Hepatocyte (in vitro differentiated cells): ENCODE data around the gene KCNJ16. TPM values are rescaled to one million over a fixed set of nuclear protein-coding genes. Genes with fewer than 3 reads are reported as not detected.

Experiments
- DNase-seq: peaks from one replicate; pipeline ENCODE4 v3.0.0-alpha.2; 2016; ENCODE audit warnings: low spot score
- H2AFZ ChIP-seq: fragments of 200-600 bp; sonication (generic); 2 replicates; pipeline ENCODE4 v1.6.0; 2016; ENCODE audit warnings: antibody characterized with exemption, mild to moderate bottlenecking
- H3K27ac ChIP-seq: fragments of 200-600 bp; sonication (generic); 2 replicates; pipeline ENCODE4 v1.5.1; 2016; ENCODE audit warnings: mild to moderate bottlenecking
- H3K27me3 ChIP-seq: fragments of 200-600 bp; sonication (generic); 2 replicates; pipeline ENCODE4 v1.6.1; 2016
- H3K36me3 ChIP-seq: fragments of 200-600 bp; sonication (generic); replicated peaks from 2 replicates; pipeline ENCODE4 v1.5.1; 2016; ENCODE audit warnings: low read depth; ENCODE audit not compliant: insufficient read depth
- H3K4me1 ChIP-seq: fragments of 200-600 bp; sonication (generic); 2 replicates; pipeline ENCODE4 v1.5.1; 2016; ENCODE audit warnings: mild to moderate bottlenecking, moderate library complexity; ENCODE audit not compliant: insufficient read depth
- H3K4me2 ChIP-seq: fragments of 200-600 bp; sonication (generic); 2 replicates; pipeline ENCODE4 v1.6.0; 2016
- H3K4me3 ChIP-seq: fragments of 200-600 bp; sonication (generic); 2 replicates; pipeline ENCODE4 v1.5.1; 2016; ENCODE audit warnings: mild to moderate bottlenecking
- H3K79me2 ChIP-seq: fragments of 200-600 bp; sonication (generic); 2 replicates; pipeline ENCODE4 v1.6.0; 2017; ENCODE audit warnings: mild to moderate bottlenecking
- H3K9me2 ChIP-seq: fragments of 200-600 bp; sonication (generic); replicated peaks from 2 replicates; pipeline ENCODE4 v1.6.0; 2017; ENCODE audit warnings: mild to moderate bottlenecking; ENCODE audit not compliant: insufficient read depth
- H3K9me3 ChIP-seq: fragments of 200-600 bp; sonication (generic); 2 replicates; pipeline ENCODE4 v1.5.1; 2016; ENCODE audit warnings: low read depth, mild to moderate bottlenecking
- H4K20me1 ChIP-seq: fragments of 200-600 bp; sonication (generic); 2 replicates; pipeline ENCODE4 v1.6.0; 2016; ENCODE audit warnings: mild to moderate bottlenecking; ENCODE audit not compliant: insufficient read depth, poor library complexity, severe bottlenecking
- CTCF ChIP-seq: fragments of 200-600 bp; sonication (generic); IDR thresholded peaks from 2 replicates; pipeline ENCODE4 v1.5.1; 2016; ENCODE audit warnings: antibody characterized with exemption, mild to moderate bottlenecking; ENCODE audit not compliant: poor library complexity
- EZH2 ChIP-seq: fragments of 200-600 bp; sonication (generic); IDR thresholded peaks from 2 replicates; pipeline ENCODE4 v1.6.1; 2016; ENCODE audit warnings: antibody characterized with exemption, mild to moderate bottlenecking, borderline replicate concordance
- EZH2phosphoT487 ChIP-seq: fragments of 200-600 bp; sonication (generic); IDR thresholded peaks from one replicate; pipeline ENCODE4 v1.6.1; 2018; ENCODE audit warnings: antibody characterized with exemption, mild to moderate bottlenecking, low read depth, moderate library complexity; ENCODE audit not compliant: unreplicated experiment, severe bottlenecking
- WGBS: methylation state at CpG from one replicate; pipeline ENCODE4 v1.1.6; 2016; ENCODE audit warnings: low lambda C conversion rate; ENCODE audit errors: missing lambda C conversion rate; 5-methylcytosine and 5-hydroxymethylcytosine counted together
- polyA plus RNA-seq: library from polyadenylated mRNA; unstranded; fragments of >200 nt; fragmentation: Nextera tagmentation; extraction: Ambion mirVana; gene quantifications from 2 replicates; pipeline ENCODE4 v1.2.1, GENCODE V29; 2016
- total RNA-seq: library from RNA; depleted of rRNA; stranded (reverse); fragments of >200 nt; gene quantifications from 2 replicates; pipeline ENCODE4 v1.2.3, GENCODE V29; 2014

The KCNJ16 gene
- total and polyA plus RNA-seq, 2 experiments from 2014 or later, result 2.7 to 40.6 TPM

DNA sequence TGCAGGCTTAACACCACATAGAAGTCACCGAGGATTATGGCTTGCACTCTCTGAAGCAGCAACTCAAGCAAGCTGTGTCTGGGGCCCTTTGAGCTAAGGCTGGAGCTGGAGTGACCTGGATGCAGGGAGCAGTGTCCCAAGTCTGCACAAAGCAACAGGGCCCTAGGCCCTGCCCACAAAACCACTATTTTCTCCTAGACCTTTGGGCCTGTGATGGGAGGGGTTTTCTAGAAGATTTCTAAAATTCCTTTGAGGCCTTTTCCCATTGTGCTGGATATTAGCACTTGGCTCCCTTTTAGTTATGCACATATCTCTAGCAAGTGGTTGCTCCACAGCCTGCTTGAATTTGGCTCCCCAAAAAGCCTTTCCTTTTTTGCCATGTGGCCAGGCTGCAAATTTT, 44.5 kb downstream of the KCNJ16 start:
- 90% methylated on average over 1 of the region's 1 CpG for WGBS
- Histone ChIP-seq H3K27me3 (no peaks in the 10 kb centered on the region), H3K9me3 (no peaks in the 10 kb centered on the region), H3K4me1 (no peaks in the 10 kb centered on the region), H3K79me2 (no peaks in the 10 kb centered on the region), H3K27ac (no peak overlapping the region), H4K20me1 (no peaks in the 10 kb centered on the region), H2AFZ (no peak overlapping the region), H3K36me3 (no peaks in the 10 kb centered on the region), H3K4me3 (no peak overlapping the region), H3K4me2 (no peak overlapping the region), H3K9me2 (no peaks in the 10 kb centered on the region)
- TF ChIP-seq EZH2phosphoT487 (no peak), CTCF (no peak), EZH2 (no peak)
- DNase-seq, result no peak

- no peaks in the 10 kb centered on the region for H3K9me2 ChIP-seq
- H2AFZ ChIP-seq, result no peak overlapping the region
- no peaks in the 10 kb centered on the region for H3K79me2 ChIP-seq
- no peaks in the 10 kb centered on the region for H3K27me3 ChIP-seq
- no peaks in the 10 kb centered on the region for H3K36me3 ChIP-seq
- TF ChIP-seq EZH2phosphoT487 (no peak), CTCF (no peak), EZH2 (no peak)
- no peaks in the 10 kb centered on the region for H3K9me3 ChIP-seq
- DNase-seq, result no peak
- no peak overlapping the region for H3K4me2 ChIP-seq
- H3K27ac ChIP-seq, result no peak overlapping the region
- H4K20me1 ChIP-seq, result no peaks in the 10 kb centered on the region
- 90% methylated on average over 2 of the region's 2 CpGs for WGBS
- no peak overlapping the region for H3K4me3 ChIP-seq
- H3K4me1 ChIP-seq, result no peaks in the 10 kb centered on the region
Observed at GRCh38 chr17:70119983-70120382, 45.0 kb downstream of the KCNJ16 start.

GRCh38 chr17:70120425-70120824, 45.4 kb downstream of the KCNJ16 start:
- TF ChIP-seq CTCF, result no peak
- TF ChIP-seq EZH2, result no peak
- no peak for TF ChIP-seq EZH2phosphoT487
- no peaks in the 10 kb centered on the region for H3K79me2 ChIP-seq
- no peak overlapping the region for H3K4me2 ChIP-seq
- no peak overlapping the region for H2AFZ ChIP-seq
- no peaks in the 10 kb centered on the region for H3K36me3 ChIP-seq
- H3K4me3 ChIP-seq, result no peak overlapping the region
- H3K27me3 ChIP-seq, result no peaks in the 10 kb centered on the region
- no peaks in the 10 kb centered on the region for H3K9me2 ChIP-seq
- no peaks in the 10 kb centered on the region for H3K9me3 ChIP-seq
- no peak overlapping the region for H3K27ac ChIP-seq
- H4K20me1 ChIP-seq, result no peaks in the 10 kb centered on the region
- no peaks in the 10 kb centered on the region for H3K4me1 ChIP-seq
- WGBS, result 90% methylated on average over 4 of the region's 4 CpGs
- no peak for DNase-seq

- H3K9me3 ChIP-seq, result no peaks in the 10 kb centered on the region
- no peaks in the 10 kb centered on the region for H3K36me3 ChIP-seq
- no peak overlapping the region for H3K27ac ChIP-seq
Observed at GRCh38 chr17:70121126-70121525, 46.1 kb downstream of the KCNJ16 start.

More at GRCh38 chr17:70121126-70121525, 46.1 kb downstream of the KCNJ16 start:
- no peaks in the 10 kb centered on the region for H3K79me2 ChIP-seq
- H3K27me3 ChIP-seq, result no peaks in the 10 kb centered on the region
- no peak overlapping the region for H2AFZ ChIP-seq
- WGBS, result 69% methylated on average over 3 of the region's 3 CpGs
- DNase-seq, result no peak
- no peaks in the 10 kb centered on the region for H4K20me1 ChIP-seq
- no peaks in the 10 kb centered on the region for H3K9me2 ChIP-seq
- TF ChIP-seq EZH2phosphoT487 (no peak), EZH2 (no peak), CTCF (no peak)
- H3K4me2 ChIP-seq, result no peak overlapping the region
- no peak overlapping the region for H3K4me3 ChIP-seq
- no peaks in the 10 kb centered on the region for H3K4me1 ChIP-seq
